Breast epithelium (tissue), 4 donors: ENCODE data around the gene SMARCC2. TPM values are rescaled to one million over a fixed set of nuclear protein-coding genes. Genes with fewer than 3 reads are reported as not detected.

Experiments
- DNase-seq, 2 donors: peaks; one replicate each; pipeline ENCODE4 v3.0.0-alpha.2; 2019; ENCODE audit warnings: low spot score in 2 of 2
- H3K27ac ChIP-seq, 2 donors: fragments of 200-600 bp; sonication (generic) in 1 of 2; one replicate each; pipeline ENCODE4 v1.5.1; 2016 to 2019; ENCODE audit warnings: mild to moderate bottlenecking in 1 of 2
- H3K27me3 ChIP-seq, 2 donors: fragments of 200-600 bp; sonication (generic) in 1 of 2; one replicate each; pipeline versions ENCODE4 v1.5.1 to v1.6.0; 2017 to 2019; ENCODE audit warnings: control low read depth in 1 of 2, mild to moderate bottlenecking in 1 of 2
- H3K36me3 ChIP-seq: fragments of 200-600 bp; one replicate; pipeline ENCODE4 v1.5.1; 2019
- H3K4me1 ChIP-seq, 2 donors: fragments of 200-600 bp; sonication (generic); one replicate each; pipeline ENCODE4 v1.5.1; 2016 to 2019; ENCODE audit warnings: control low read depth in 1 of 2
- H3K4me3 ChIP-seq, 3 donors: fragments of 200-600 bp; sonication (generic); 1 replicate in 2 of 3; 2 replicates in 1 of 3; pipeline ENCODE4 v1.5.1; 2016 to 2019; ENCODE audit warnings: mild to moderate bottlenecking in 3 of 3, moderate library complexity in 2 of 3
- H3K9me3 ChIP-seq, 2 donors: fragments of 200-600 bp; sonication (generic) in 1 of 2; one replicate each; pipeline ENCODE4 v1.5.1; 2016 to 2019; ENCODE audit warnings: control low read depth in 1 of 2
- CTCF ChIP-seq, 3 donors: fragments of 450-650 bp; IDR thresholded peaks; one replicate each; pipeline ENCODE4 v1.5.1; 2016 to 2017; ENCODE audit warnings: antibody characterized with exemption in 3 of 3, mild to moderate bottlenecking in 3 of 3, moderate library complexity in 3 of 3
- POLR2A ChIP-seq: fragments of 450-650 bp; IDR thresholded peaks from one replicate; pipeline ENCODE4 v1.6.1; 2016; ENCODE audit warnings: antibody characterized with exemption, mild to moderate bottlenecking, moderate library complexity
- POLR2AphosphoS5 ChIP-seq, 3 donors: sonication (generic); formaldehyde crosslinking; IDR thresholded peaks; one replicate each; pipeline ENCODE4 v1.6.1; 2017; ENCODE audit warnings: antibody characterized with exemption in 3 of 3
- intact Hi-C: fragments of 100-400 bp; cut with DNase I; formaldehyde crosslinking; loops from one replicate; pipeline ENCODE4 v1.15.1; 2023; ENCODE audit warnings: low total_unique reads
- total RNA-seq, 3 donors: library from RNA; depleted of rRNA; stranded (reverse); fragments of >200 nt; gene quantifications; one replicate each; pipeline ENCODE4 v1.1.0, GENCODE V29; 2016

SMARCC2 gene
- total RNA-seq, 3 donors from 2014 or later = 105 to 114 (median 106) TPM

- TF ChIP-seq POLR2AphosphoS5 (IDR thresholded peaks at IDR 0.05) (peak; percentile 70 to 88 (median 80)), POLR2A (no peak), CTCF (IDR thresholded peaks at IDR 0.05) (peak; percentile 79 to 94 (median 90))
- peak within 1 kb of the TSS; percentile 92 to 95 for H3K27ac ChIP-seq
- peaks cover 0 to 6% of the 10 kb centered on the region in 2 donors for H3K4me1 ChIP-seq
- peak within 1 kb of the TSS; percentile 61 to 81 (median 61) for H3K4me3 ChIP-seq
- intact Hi-C loops = loop anchor here (2.0 kb wide), 1 partner anchor 33 kb away; no protein-coding TSS in a partner anchor
- H3K9me3 ChIP-seq = no peaks in the 10 kb centered on the region
- H3K36me3 ChIP-seq = no peaks in the 10 kb centered on the region
- H3K27me3 ChIP-seq = no peaks in the 10 kb centered on the region
- DNase-seq = peak; percentile 98
Measured at GRCh38 chr12:56224102-56224701, 34.9 kb upstream of the SMARCC2 start, which contains the start of gene NABP2. NABP2 (plus strand) TSS chr12:56224342; CDS start chr12:56224857, 515 bp downstream.

- Histone ChIP-seq H3K9me3 (no peaks in the 10 kb centered on the region), H3K27ac (peak overlapping the region; percentile 92 to 95), H3K4me3 (peak overlapping the region; percentile 61 to 81 (median 61)), H3K4me1 (peaks cover 0 to 6% of the 10 kb centered on the region in 2 donors), H3K36me3 (no peaks in the 10 kb centered on the region), H3K27me3 (no peaks in the 10 kb centered on the region)
- TF ChIP-seq POLR2A (no peak), POLR2AphosphoS5 (IDR thresholded peaks at IDR 0.05) (no peak), CTCF (IDR thresholded peaks at IDR 0.05) (no peak)
- intact Hi-C loops = loop anchor here (2.0 kb wide), 1 partner anchor 33 kb away; no protein-coding TSS in a partner anchor
- no peak for DNase-seq
Measured at GRCh38 chr12:56223571-56224101, 34.4 kb upstream of the SMARCC2 start.

GRCh38 chr12:56222531-56222895 lies 33.2 kb upstream of the SMARCC2 start:
- Histone ChIP-seq H3K36me3 (no peaks in the 10 kb centered on the region), H3K27ac (peak overlapping the region; percentile 92 to 95), H3K4me1 (peaks cover 0 to 6% of the 10 kb centered on the region in 2 donors), H3K9me3 (no peaks in the 10 kb centered on the region), H3K4me3 (peak overlapping the region; percentile 70 to 87 (median 83)), H3K27me3 (no peaks in the 10 kb centered on the region)
- intact Hi-C loops = no loop called here
- DNase-seq = no peak
- TF ChIP-seq POLR2AphosphoS5 (IDR thresholded peaks at IDR 0.05) = no peak
- TF ChIP-seq POLR2A = no peak
- no peak for TF ChIP-seq CTCF (IDR thresholded peaks at IDR 0.05)

- no peaks in the 10 kb centered on the region for H3K27me3 ChIP-seq
- H3K4me1 ChIP-seq = peaks cover 0 to 6% of the 10 kb centered on the region in 2 donors
Measured at GRCh38 chr12:56221757-56222530, 32.7 kb upstream of the SMARCC2 start, which contains the start of gene RNF41. RNF41 (minus strand) TSS chr12:56221922; CDS start chr12:56214047, 7,875 bp downstream.

More at GRCh38 chr12:56221757-56222530, 32.7 kb upstream of the SMARCC2 start, which contains the start of gene RNF41:
- TF ChIP-seq POLR2AphosphoS5 (IDR thresholded peaks at IDR 0.05) (peak; percentile 96 to 100 (median 97)), CTCF (IDR thresholded peaks at IDR 0.05) (peak in 1 of 3 donors; percentile 36), POLR2A (peak; percentile 98)
- H3K4me3 ChIP-seq = peak within 1 kb of the TSS; percentile 70 to 87 (median 83)
- intact Hi-C loops = no loop called here
- peak; percentile 98 for DNase-seq
- H3K27ac ChIP-seq = peak within 1 kb of the TSS; percentile 92 to 95
- no peaks in the 10 kb centered on the region for H3K36me3 ChIP-seq
- no peaks in the 10 kb centered on the region for H3K9me3 ChIP-seq
